Fibroblast of lung (primary cell): ENCODE measurements around the gene TOPAZ1. TPM values are rescaled to one million over a fixed set of nuclear protein-coding genes. Genes with fewer than 3 reads are reported as not detected.

Source experiments
- DNase-seq, 2 donors: peaks; one replicate each; pipeline versions ENCODE4 v3.0.0 to v3.0.0-alpha.2; 2010; ENCODE audit warnings: low read depth in 2 of 2
- H2AFZ ChIP-seq: 2 replicates; pipeline ENCODE4 v1.5.1; 2012; ENCODE audit warnings: low read length, control low read depth, inconsistent platforms
- H3K27ac ChIP-seq: 2 replicates; pipeline ENCODE4 v1.5.1; 2011; ENCODE audit warnings: low read length, control low read depth; ENCODE audit not compliant: insufficient read depth
- H3K27me3 ChIP-seq: 2 replicates; pipeline ENCODE4 v1.5.1; 2011; ENCODE audit warnings: mild to moderate bottlenecking, low read length; ENCODE audit not compliant: control insufficient read depth, insufficient read depth
- H3K36me3 ChIP-seq: 2 replicates; pipeline ENCODE4 v1.5.1; 2011; ENCODE audit warnings: low read length; ENCODE audit not compliant: control insufficient read depth, insufficient read depth
- H3K4me1 ChIP-seq: 2 replicates; pipeline ENCODE4 v1.5.1; 2011; ENCODE audit warnings: low read length; ENCODE audit not compliant: control insufficient read depth, insufficient read depth; ENCODE audit errors: extremely low read depth
- H3K4me2 ChIP-seq: 2 replicates; pipeline ENCODE4 v1.5.1; 2011; ENCODE audit warnings: low read length, control low read depth; ENCODE audit not compliant: insufficient read depth; ENCODE audit errors: extremely low read depth
- H3K4me3 ChIP-seq, 4 experiments: fragments of 200-600 bp in 1 of 4; sonication (generic) in 1 of 4; replicated peaks in 1 of 4; 2 replicates each; pipeline ENCODE4 v1.5.1; 2011 to 2016; ENCODE audit warnings: low read length in 4 of 4, low read depth in 3 of 4, mild to moderate bottlenecking in 3 of 4, control low read depth in 2 of 4, inconsistent platforms in 1 of 4, mixed read lengths in 1 of 4; ENCODE audit not compliant: insufficient read depth in 1 of 4; ENCODE audit errors: control extremely low read depth in 1 of 4
- H3K79me2 ChIP-seq: 2 replicates; pipeline ENCODE4 v1.5.1; 2012; ENCODE audit warnings: mild to moderate bottlenecking, low read length, inconsistent platforms; ENCODE audit not compliant: control insufficient read depth, insufficient read depth
- H3K9ac ChIP-seq: 2 replicates; pipeline ENCODE4 v1.5.1; 2011; ENCODE audit warnings: mild to moderate bottlenecking, low read length, control low read depth; ENCODE audit not compliant: insufficient read depth
- H3K9me3 ChIP-seq: 2 replicates; pipeline ENCODE4 v1.5.1; 2012; ENCODE audit warnings: low read depth, low read length; ENCODE audit not compliant: control insufficient read depth, insufficient read depth
- H4K20me1 ChIP-seq: 2 replicates; pipeline ENCODE4 v1.5.1; 2011; ENCODE audit warnings: low read length; ENCODE audit not compliant: control insufficient read depth, insufficient read depth; ENCODE audit errors: extremely low read depth
- EZH2 ChIP-seq: IDR thresholded peaks from 2 replicates; pipeline ENCODE4 v1.5.1; 2012; ENCODE audit warnings: low read length, control low read depth, mild to moderate bottlenecking; ENCODE audit errors: missing control alignments
- polyA plus RNA-seq, 2 donors: library from polyadenylated mRNA; depleted of rRNA in 1 of 2; stranded (reverse) in 1 of 2; unstranded in 1 of 2; fragments of >200 nt; gene quantifications; 2 replicates each; pipeline ENCODE4 v1.2.1, GENCODE V29; 2011 to 2012; ENCODE audit warnings: missing spikeins in 1 of 2
- total RNA-seq: library from RNA; depleted of rRNA; stranded (reverse); fragments of >200 nt; gene quantifications from 2 replicates; pipeline ENCODE4 v1.2.1, GENCODE V29; 2014
- TF ChIP-seq, protein P1 (sequence below), 2 donors: IDR thresholded peaks in 1 of 2; conservative IDR thresholded peaks in 1 of 2; 1 replicate in 1 of 2; 2 replicates in 1 of 2; pipeline ENCODE4 v1.5.1; 2011 to 2012; ENCODE audit warnings: low read length in 2 of 2, control low read depth in 1 of 2, inconsistent platforms in 1 of 2, low read depth in 1 of 2, mild to moderate bottlenecking in 1 of 2

TOPAZ1 gene
- total and polyA plus RNA-seq, 2 donors (not counting 1 experiment from before 2014, with no cell fraction given), result not detected

- no peaks in the 10 kb centered on the region for H3K4me1 ChIP-seq
- H3K9me3 ChIP-seq, result no peaks in the 10 kb centered on the region
- H3K9ac ChIP-seq, result no peak overlapping the region
- peaks cover 2% of the 10 kb centered on the region for H3K27me3 ChIP-seq
- H4K20me1 ChIP-seq, result no peaks in the 10 kb centered on the region
- TF ChIP-seq, protein P1, sequence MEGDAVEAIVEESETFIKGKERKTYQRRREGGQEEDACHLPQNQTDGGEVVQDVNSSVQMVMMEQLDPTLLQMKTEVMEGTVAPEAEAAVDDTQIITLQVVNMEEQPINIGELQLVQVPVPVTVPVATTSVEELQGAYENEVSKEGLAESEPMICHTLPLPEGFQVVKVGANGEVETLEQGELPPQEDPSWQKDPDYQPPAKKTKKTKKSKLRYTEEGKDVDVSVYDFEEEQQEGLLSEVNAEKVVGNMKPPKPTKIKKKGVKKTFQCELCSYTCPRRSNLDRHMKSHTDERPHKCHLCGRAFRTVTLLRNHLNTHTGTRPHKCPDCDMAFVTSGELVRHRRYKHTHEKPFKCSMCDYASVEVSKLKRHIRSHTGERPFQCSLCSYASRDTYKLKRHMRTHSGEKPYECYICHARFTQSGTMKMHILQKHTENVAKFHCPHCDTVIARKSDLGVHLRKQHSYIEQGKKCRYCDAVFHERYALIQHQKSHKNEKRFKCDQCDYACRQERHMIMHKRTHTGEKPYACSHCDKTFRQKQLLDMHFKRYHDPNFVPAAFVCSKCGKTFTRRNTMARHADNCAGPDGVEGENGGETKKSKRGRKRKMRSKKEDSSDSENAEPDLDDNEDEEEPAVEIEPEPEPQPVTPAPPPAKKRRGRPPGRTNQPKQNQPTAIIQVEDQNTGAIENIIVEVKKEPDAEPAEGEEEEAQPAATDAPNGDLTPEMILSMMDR (conservative IDR thresholded peaks at IDR 0.05 in 1 of 2, IDR thresholded peaks at IDR 0.05 in 1 of 2; ENCODE audit: low read depth in 1 of 2, low read length in 2 of 2), result no peak
- no peak for TF ChIP-seq EZH2
- no peaks in the 10 kb centered on the region for H3K79me2 ChIP-seq
- no peak overlapping the region for H2AFZ ChIP-seq
- no peaks in the 10 kb centered on the region for H3K36me3 ChIP-seq
- no peak overlapping the region for H3K27ac ChIP-seq
- no peak overlapping the region for H3K4me2 ChIP-seq
- DNase-seq, result no peak
- H3K4me3 ChIP-seq, result no peak overlapping the region
Measured at GRCh38 chr3:44292276-44292675, 50.6 kb downstream of the TOPAZ1 start.

DNA sequence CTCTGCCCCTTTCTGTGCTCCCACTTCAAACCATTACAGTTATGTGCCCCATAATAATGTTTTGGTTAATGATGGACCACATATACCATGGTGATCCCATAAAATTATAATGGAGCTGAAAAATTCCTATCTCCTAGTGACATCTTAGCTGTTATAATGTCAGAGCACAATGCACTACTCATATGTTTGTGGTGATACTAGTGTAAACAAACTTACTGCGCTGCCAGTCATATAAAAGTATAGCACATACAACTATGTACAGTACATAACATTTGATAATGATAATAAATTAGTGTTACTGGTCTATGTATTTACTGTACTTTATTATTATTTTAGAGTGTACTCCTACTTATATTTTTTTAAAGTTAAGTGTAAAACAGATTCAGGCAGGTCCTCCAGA is 51.3 kb downstream of the TOPAZ1 start:
- no peaks in the 10 kb centered on the region for H3K9me3 ChIP-seq
- peaks cover 2% of the 10 kb centered on the region for H3K27me3 ChIP-seq
- H3K79me2 ChIP-seq, result no peaks in the 10 kb centered on the region
- H3K36me3 ChIP-seq, result no peaks in the 10 kb centered on the region
- H3K4me3 ChIP-seq, result no peak overlapping the region
- no peak overlapping the region for H3K4me2 ChIP-seq
- no peaks in the 10 kb centered on the region for H3K4me1 ChIP-seq
- H2AFZ ChIP-seq, result no peak overlapping the region
- no peak overlapping the region for H3K9ac ChIP-seq
- no peaks in the 10 kb centered on the region for H4K20me1 ChIP-seq
- TF ChIP-seq EZH2, result no peak
- TF ChIP-seq, protein P1 (conservative IDR thresholded peaks at IDR 0.05 in 1 of 2, IDR thresholded peaks at IDR 0.05 in 1 of 2; ENCODE audit: low read depth in 1 of 2, low read length in 2 of 2), result no peak
- no peak for DNase-seq
- H3K27ac ChIP-seq, result no peak overlapping the region

DNA sequence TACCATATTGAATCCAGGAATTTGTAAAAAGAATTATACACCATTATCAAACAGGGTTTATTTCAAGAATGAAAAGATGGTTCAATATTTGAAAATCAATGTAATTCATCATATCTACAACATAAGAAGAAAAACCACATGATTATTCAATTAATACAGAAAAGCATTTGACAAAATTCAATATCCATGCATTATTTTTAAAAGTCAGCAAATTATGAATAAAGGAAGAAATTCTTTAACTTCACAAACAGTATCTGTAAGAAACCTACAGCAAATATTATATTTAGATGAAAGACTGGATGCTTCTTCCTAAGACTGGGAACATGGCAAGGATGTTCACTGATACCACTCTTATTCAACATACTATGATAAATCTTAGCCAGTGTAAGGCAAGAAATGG is 55.6 kb downstream of the TOPAZ1 start:
- no peak overlapping the region for H3K4me2 ChIP-seq
- no peak overlapping the region for H2AFZ ChIP-seq
- TF ChIP-seq, protein P1 (conservative IDR thresholded peaks at IDR 0.05 in 1 of 2, IDR thresholded peaks at IDR 0.05 in 1 of 2; ENCODE audit: low read depth in 1 of 2, low read length in 2 of 2), result no peak
- no peak for TF ChIP-seq EZH2
- DNase-seq, result no peak
- no peak overlapping the region for H3K9ac ChIP-seq
- no peaks in the 10 kb centered on the region for H3K36me3 ChIP-seq
- H4K20me1 ChIP-seq, result no peaks in the 10 kb centered on the region
- no peaks in the 10 kb centered on the region for H3K9me3 ChIP-seq
- no peak overlapping the region for H3K27ac ChIP-seq
- H3K4me1 ChIP-seq, result no peaks in the 10 kb centered on the region
- H3K27me3 ChIP-seq, result peaks cover 2% of the 10 kb centered on the region
- H3K79me2 ChIP-seq, result no peaks in the 10 kb centered on the region
- no peak overlapping the region for H3K4me3 ChIP-seq
